ENCODE results near the gene TAF11. TPM values are rescaled to one million over a fixed set of nuclear protein-coding genes. Genes with fewer than 3 reads are reported as not detected.
A peak's percentile ranks its signal among the peaks of the same experiment; 100 is the strongest.
"Not testable (repeated sequence)": the region's sequence is repeated elsewhere in the genome, so short reads cannot be mapped to it uniquely, and the experiment has no call there.

TAF11 gene
- 10 to 100 TPM; 44.7 to 50.4 TPM for total RNA-seq
- 47.8 TPM for polyA plus RNA-seq (2013, experiment 1 of 2)
- 43.2 TPM for polyA plus RNA-seq (2013, experiment 2 of 2)
- long read RNA-seq, experiment 1, transcript TAF11-201 (5 exons, 1,580 nt): major isoform, 13 of 20 reads
- long read RNA-seq, experiment 1, partial matches to known transcripts: 3 of 20 reads
- long read RNA-seq, experiment 1, other reads (novel, unspliced or antisense): 0 of 20 reads
- long read RNA-seq, experiment 2, transcript TAF11-202 (4 exons, 1,465 nt): minor isoform, 8 of 85 reads
- long read RNA-seq, experiment 2, transcript TAF11-201 (5 exons, 1,580 nt): major isoform, 67 of 85 reads
- long read RNA-seq, experiment 2, partial matches to known transcripts: 8 of 85 reads
- long read RNA-seq, experiment 2, other reads (novel, unspliced or antisense): 2 of 85 reads
- long read RNA-seq, experiment 3, transcript TAF11-202 (4 exons, 1,465 nt): minor isoform, 11 of 192 reads
- long read RNA-seq, experiment 3, transcript TAF11-201 (5 exons, 1,580 nt): major isoform, 158 of 192 reads
- long read RNA-seq, experiment 3, partial matches to known transcripts: 12 of 192 reads
- long read RNA-seq, experiment 3, other reads (novel, unspliced or antisense): 11 of 192 reads
- long read RNA-seq, experiment 4, transcript TAF11-201 (5 exons, 1,580 nt): major isoform, 64 of 116 reads
- long read RNA-seq, experiment 4, transcript TAF11-202 (4 exons, 1,465 nt): minor isoform, 10 of 116 reads
- long read RNA-seq, experiment 4, partial matches to known transcripts: 20 of 116 reads
- long read RNA-seq, experiment 4, other reads (novel, unspliced or antisense): 22 of 116 reads

- H3K4me1 Mint-ChIP-seq: peaks cover 18% of the 10 kb centered on the region
Measured at GRCh38 chr6:34887753-34888513, at the start of gene TAF11. TAF11 (minus strand) TSS chr6:34888042; CDS start chr6:34887957, 85 bp downstream.

DNA sequence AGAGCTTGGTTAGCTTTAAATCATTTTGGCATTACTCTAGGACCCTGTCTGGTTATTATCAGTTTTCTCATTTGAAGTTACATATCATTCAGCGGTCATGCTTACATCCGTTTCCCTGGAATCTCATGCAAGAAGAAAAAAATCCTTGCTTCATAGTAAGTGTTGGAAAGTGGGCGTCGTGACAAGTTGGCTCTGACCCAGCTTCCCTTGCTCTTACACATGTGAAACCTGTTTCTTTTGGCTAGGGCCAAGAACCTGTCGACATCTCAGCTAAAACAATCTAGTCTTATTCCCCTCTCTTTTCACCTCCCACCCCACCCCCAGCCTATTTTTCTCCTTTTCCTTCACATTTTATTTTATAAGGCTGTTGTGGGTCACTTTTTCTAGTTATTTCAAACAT, 46.7 kb upstream of the TAF11 start:
- Histone ChIP-seq H3K9me3 (ENCODE audit: control insufficient read depth, low read length) (no peaks in the 10 kb centered on the region), H3K9ac (ENCODE audit: extremely low read depth, low read length, poor library complexity, severe bottlenecking) (no peak overlapping the region), H3K4me1 (ENCODE audit: control insufficient read depth, insufficient read depth, low read length) (no peaks in the 10 kb centered on the region), H3K4me3 (ENCODE audit: low read length) (no peak overlapping the region), H3K27me3 (ENCODE audit: control insufficient read depth, insufficient read depth, low read length, poor library complexity, severe bottlenecking) (no peaks in the 10 kb centered on the region), H3K27ac (ENCODE audit: low read depth, low read length) (no peak overlapping the region), H3K36me3 (ENCODE audit: control insufficient read depth, insufficient read depth, low read length) (no peaks in the 10 kb centered on the region)
- TF ChIP-seq, protein P1, sequence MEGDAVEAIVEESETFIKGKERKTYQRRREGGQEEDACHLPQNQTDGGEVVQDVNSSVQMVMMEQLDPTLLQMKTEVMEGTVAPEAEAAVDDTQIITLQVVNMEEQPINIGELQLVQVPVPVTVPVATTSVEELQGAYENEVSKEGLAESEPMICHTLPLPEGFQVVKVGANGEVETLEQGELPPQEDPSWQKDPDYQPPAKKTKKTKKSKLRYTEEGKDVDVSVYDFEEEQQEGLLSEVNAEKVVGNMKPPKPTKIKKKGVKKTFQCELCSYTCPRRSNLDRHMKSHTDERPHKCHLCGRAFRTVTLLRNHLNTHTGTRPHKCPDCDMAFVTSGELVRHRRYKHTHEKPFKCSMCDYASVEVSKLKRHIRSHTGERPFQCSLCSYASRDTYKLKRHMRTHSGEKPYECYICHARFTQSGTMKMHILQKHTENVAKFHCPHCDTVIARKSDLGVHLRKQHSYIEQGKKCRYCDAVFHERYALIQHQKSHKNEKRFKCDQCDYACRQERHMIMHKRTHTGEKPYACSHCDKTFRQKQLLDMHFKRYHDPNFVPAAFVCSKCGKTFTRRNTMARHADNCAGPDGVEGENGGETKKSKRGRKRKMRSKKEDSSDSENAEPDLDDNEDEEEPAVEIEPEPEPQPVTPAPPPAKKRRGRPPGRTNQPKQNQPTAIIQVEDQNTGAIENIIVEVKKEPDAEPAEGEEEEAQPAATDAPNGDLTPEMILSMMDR (conservative IDR thresholded peaks at IDR 0.05): no peak
- Mint-ChIP-seq H3K27ac (no peak overlapping the region), H3K27me3 (ENCODE audit: insufficient read depth) (no peaks in the 10 kb centered on the region), H3K9me3 (no peaks in the 10 kb centered on the region), H3K4me1 (peaks cover 11% of the 10 kb centered on the region), H3K36me3 (ENCODE audit: low read depth) (peaks cover 8% of the 10 kb centered on the region), H3K4me3 (no peak overlapping the region)
- DNase-seq: no peak
- 92 to 96% methylated on average over 5 of the region's 5 CpGs for whole genome bisulfite sequencing, 2 experiments (ENCODE audit: insufficient coverage in 1 of 2, insufficient read length in 1 of 2)

More at GRCh38 chr6:34887753-34888513, at the start of gene TAF11:
- Mint-ChIP-seq H3K27ac (peak within 1 kb of the TSS; percentile 99), H3K36me3 (ENCODE audit: low read depth) (peaks cover 23% of the 10 kb centered on the region), H3K27me3 (ENCODE audit: insufficient read depth) (no peaks in the 10 kb centered on the region), H3K9me3 (peaks cover 4% of the 10 kb centered on the region), H3K4me3 (peak within 1 kb of the TSS; percentile 97)
- 0% methylated on average over 23 to 43 of the region's 43 CpGs for whole genome bisulfite sequencing, 2 experiments (ENCODE audit: insufficient coverage in 1 of 2, insufficient read length in 1 of 2)
- no peaks in the 10 kb centered on the region for H3K9me3 ChIP-seq (ENCODE audit: control insufficient read depth, low read length)
- peak within 1 kb of the TSS; percentile 77 for H3K27ac ChIP-seq (ENCODE audit: low read depth, low read length)
- no peaks in the 10 kb centered on the region for H3K27me3 ChIP-seq (ENCODE audit: control insufficient read depth, insufficient read depth, low read length, poor library complexity, severe bottlenecking)
- peak within 1 kb of the TSS; percentile 93 for H3K9ac ChIP-seq (ENCODE audit: extremely low read depth, low read length, poor library complexity, severe bottlenecking)
- peaks cover 23% of the 10 kb centered on the region for H3K36me3 ChIP-seq (ENCODE audit: control insufficient read depth, insufficient read depth, low read length)
- TF ChIP-seq, protein P1 (conservative IDR thresholded peaks at IDR 0.05): no peak
- H3K4me3 ChIP-seq (ENCODE audit: low read length): peak within 1 kb of the TSS; percentile 100
- peaks cover 4% of the 10 kb centered on the region for H3K4me1 ChIP-seq (ENCODE audit: control insufficient read depth, insufficient read depth, low read length)
- peak; percentile 96 for DNase-seq

DNA sequence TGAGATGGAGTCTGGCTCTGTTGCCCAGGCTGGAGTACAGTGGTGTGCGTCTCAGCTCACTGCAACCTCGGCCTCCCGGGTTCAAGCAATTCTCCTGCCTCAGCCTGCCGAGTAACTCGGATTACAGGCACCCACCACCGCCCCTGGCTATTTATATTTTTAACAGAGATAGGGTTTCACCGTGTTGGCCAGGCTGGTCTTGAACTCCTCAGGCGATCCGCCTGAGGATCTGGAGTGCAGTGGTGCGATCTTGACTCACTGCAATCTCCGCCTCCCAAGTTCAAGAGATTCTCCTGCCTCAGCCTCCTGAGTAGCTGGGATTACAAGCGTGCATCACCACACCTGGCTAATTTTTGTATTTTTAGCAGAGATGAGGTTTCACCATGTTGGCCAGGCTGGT, 44.4 kb upstream of the TAF11 start:
- H3K27me3 Mint-ChIP-seq (ENCODE audit: insufficient read depth); H3K27ac Mint-ChIP-seq; H3K4me3 Mint-ChIP-seq; H3K9me3 ChIP-seq (ENCODE audit: control insufficient read depth, low read length); H3K36me3 Mint-ChIP-seq (ENCODE audit: low read depth); H3K9me3 Mint-ChIP-seq; H3K27ac ChIP-seq (ENCODE audit: low read depth, low read length); H3K4me3 ChIP-seq (ENCODE audit: low read length); DNase-seq; H3K9ac ChIP-seq (ENCODE audit: extremely low read depth, low read length, poor library complexity, severe bottlenecking); H3K36me3 ChIP-seq (ENCODE audit: control insufficient read depth, insufficient read depth, low read length); H3K27me3 ChIP-seq (ENCODE audit: control insufficient read depth, insufficient read depth, low read length, poor library complexity, severe bottlenecking); H3K4me1 ChIP-seq (ENCODE audit: control insufficient read depth, insufficient read depth, low read length): not testable (repeated sequence)
- WGBS, 2 experiments (ENCODE audit: insufficient coverage in 1 of 2, insufficient read length in 1 of 2): 95 to 96% methylated on average over 9 to 12 of the region's 12 CpGs
- peaks cover 24% of the 10 kb centered on the region for H3K4me1 Mint-ChIP-seq
